NCI-H345 treated with DMSO at 0.1 percent for 48 hours (cell line): ENCODE results near the gene GADD45G.

Experiments used
- DNase-seq: peaks from one replicate; lab custom pipeline; 2025; ENCODE audit not compliant: unreplicated experiment; lab: John Stamatoyannopoulos, UW

The GADD45G gene

GRCh38 chr9:89608641-89609335 is 4.0 kb downstream of the GADD45G start:
- DNase-seq, result peak; percentile 39

GRCh38 chr9:89609426-89610006 is 4.7 kb downstream of the GADD45G start:
- DNase-seq, result no peak

GRCh38 chr9:89610391-89610925 is 5.6 kb downstream of the GADD45G start:
- no peak for DNase-seq

- DNase-seq, result peak; percentile 29
These were observed 6.6 kb downstream of the GADD45G start for GRCh38 chr9:89611425-89611824.

- no peak for DNase-seq
These were observed 7.9 kb downstream of the GADD45G start for GRCh38 chr9:89612566-89613278.

- DNase-seq, result no peak
These were observed 9.4 kb downstream of the GADD45G start for GRCh38 chr9:89613912-89614892.

GRCh38 chr9:89615661-89616060 is 10.8 kb downstream of the GADD45G start:
- no peak for DNase-seq

DNA sequence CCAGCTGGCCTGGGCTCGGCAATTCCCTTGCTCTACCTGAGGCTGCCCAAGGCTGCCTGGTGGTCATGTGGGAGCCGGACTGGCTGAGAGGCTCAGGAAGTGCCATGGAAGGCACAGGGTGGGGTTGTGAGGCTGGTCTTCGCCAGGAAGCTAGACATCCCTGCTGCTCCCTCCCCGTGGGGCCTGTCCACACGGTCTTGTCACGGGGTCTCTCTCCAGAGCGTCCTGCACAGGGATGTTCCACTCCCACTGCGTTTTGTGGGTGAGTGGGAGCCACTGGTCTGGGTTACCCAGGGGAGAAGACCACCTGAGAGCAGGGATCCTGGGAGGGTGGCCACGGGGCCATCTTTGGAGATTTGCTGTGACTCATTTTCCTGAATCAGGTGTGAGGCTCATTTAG is 11.6 kb downstream of the GADD45G start:
- no peak for DNase-seq

DNA sequence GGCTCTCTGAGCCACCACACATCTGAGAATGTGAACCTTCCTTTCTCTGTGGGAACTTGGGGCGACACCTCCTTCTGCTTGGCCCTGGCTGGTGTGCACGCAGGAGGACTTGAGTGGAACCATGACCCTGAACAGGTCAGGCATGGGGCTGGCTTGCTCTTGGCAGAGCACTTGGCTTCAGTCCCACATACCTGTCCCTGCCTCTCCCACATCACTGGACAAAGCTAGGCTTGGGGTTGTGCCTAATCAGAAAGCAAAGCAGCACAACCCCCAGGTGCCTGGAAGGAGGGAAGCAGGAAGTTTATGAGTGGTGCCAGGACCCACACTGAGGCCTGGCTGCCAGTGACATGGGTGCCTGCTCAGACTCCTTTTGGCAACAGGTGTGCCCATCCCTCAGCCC is 13.2 kb downstream of the GADD45G start:
- no peak for DNase-seq

DNA sequence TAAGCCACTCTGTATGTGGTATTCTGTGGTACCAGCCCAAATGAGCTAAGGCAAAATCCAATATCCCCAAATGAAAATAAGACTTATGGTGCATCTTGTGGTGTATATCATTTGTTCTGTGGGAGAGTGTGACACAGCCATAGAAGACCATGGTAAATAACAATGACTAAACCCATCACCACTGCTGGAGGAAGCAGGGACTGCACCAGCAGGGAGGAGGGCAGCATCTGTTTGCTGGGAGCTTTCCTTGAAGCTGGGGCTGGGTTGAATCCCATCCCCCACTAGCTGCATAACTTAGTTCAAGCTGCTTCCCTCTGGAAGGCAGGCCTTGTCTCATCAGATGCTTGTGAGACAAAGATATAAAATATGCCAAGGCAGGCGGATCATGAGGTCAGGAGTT is 14.2 kb downstream of the GADD45G start:
- DNase-seq, result no peak

- DNase-seq, result no peak
These were observed 14.8 kb downstream of the GADD45G start for GRCh38 chr9:89619424-89620138.

GRCh38 chr9:89621031-89621430 is 16.2 kb downstream of the GADD45G start:
- no peak for DNase-seq

GRCh38 chr9:89621676-89622075 is 16.9 kb downstream of the GADD45G start:
- no peak for DNase-seq

GRCh38 chr9:89622933-89623861 is 18.4 kb downstream of the GADD45G start:
- no peak for DNase-seq

GRCh38 chr9:89623925-89624420 is 19.2 kb downstream of the GADD45G start:
- DNase-seq, result no peak

- DNase-seq, result no peak
These were observed 21.2 kb downstream of the GADD45G start for GRCh38 chr9:89625721-89626687.

GRCh38 chr9:89626741-89627265 is 22.0 kb downstream of the GADD45G start:
- no peak for DNase-seq

DNA sequence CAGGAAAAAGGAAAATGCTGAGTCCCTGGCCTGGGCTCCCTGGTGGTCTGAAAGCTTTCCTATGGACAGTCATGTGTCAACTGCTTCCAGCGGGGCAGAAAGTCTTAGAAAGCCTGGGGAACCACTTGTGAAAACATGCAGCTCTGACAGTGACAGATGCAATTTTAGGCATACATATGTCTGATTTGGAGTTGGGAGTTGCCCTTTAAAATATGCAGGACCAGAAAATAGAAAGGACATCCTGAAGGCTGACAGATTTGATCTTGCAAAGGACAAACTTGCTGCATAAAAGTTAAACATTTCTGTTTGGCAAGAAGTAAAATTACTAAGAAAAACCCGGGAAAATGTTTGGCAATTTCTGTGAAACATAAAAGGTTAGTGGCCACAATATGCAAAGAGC is 23.8 kb downstream of the GADD45G start:
- DNase-seq, result no peak
